ENCODE measurements around the gene C9orf50. TPM values are rescaled to one million over a fixed set of nuclear protein-coding genes. Genes with fewer than 3 reads are reported as not detected.

Gene C9orf50
- total RNA-seq, 1 donor from 2014 or later = 0.56 TPM

- DNase-seq = peak; percentile 55
- Mint-ChIP-seq H3K4me3 (ENCODE audit: unreplicated experiment) (peak overlapping the region; percentile 82), H3K36me3 (ENCODE audit: unreplicated experiment) (no peaks in the 10 kb centered on the region), H3K4me1 (ENCODE audit: low read depth, unreplicated experiment) (peaks cover 23% of the 10 kb centered on the region), H3K27ac (ENCODE audit: unreplicated experiment) (peak overlapping the region; percentile 96), H3K9me3 (ENCODE audit: unreplicated experiment) (peaks cover 10% of the 10 kb centered on the region), H3K27me3 (ENCODE audit: unreplicated experiment) (peaks cover 22% of the 10 kb centered on the region)
- TF ChIP-seq CTCF (IDR thresholded peaks at IDR 0.05; ENCODE audit: partially characterized antibody, unreplicated experiment) = no peak
Observed at GRCh38 chr9:129609486-129610212, 11.3 kb downstream of the C9orf50 start.

- no peak for TF ChIP-seq CTCF (IDR thresholded peaks at IDR 0.05; ENCODE audit: partially characterized antibody, unreplicated experiment)
- peak overlapping the region; percentile 55 for H3K4me3 Mint-ChIP-seq (ENCODE audit: unreplicated experiment)
- DNase-seq = no peak
- H3K27ac Mint-ChIP-seq (ENCODE audit: unreplicated experiment) = peak overlapping the region; percentile 86
- H3K4me1 Mint-ChIP-seq (ENCODE audit: low read depth, unreplicated experiment) = peaks cover 24% of the 10 kb centered on the region
- peaks cover 23% of the 10 kb centered on the region for H3K27me3 Mint-ChIP-seq (ENCODE audit: unreplicated experiment)
- H3K36me3 Mint-ChIP-seq (ENCODE audit: unreplicated experiment) = no peaks in the 10 kb centered on the region
- peaks cover 10% of the 10 kb centered on the region for H3K9me3 Mint-ChIP-seq (ENCODE audit: unreplicated experiment)
Observed at GRCh38 chr9:129608561-129609481, 12.1 kb downstream of the C9orf50 start.

GRCh38 chr9:129607027-129607387 lies 13.9 kb downstream of the C9orf50 start:
- Mint-ChIP-seq H3K27me3 (ENCODE audit: unreplicated experiment) (peaks cover 23% of the 10 kb centered on the region), H3K4me3 (ENCODE audit: unreplicated experiment) (no peak overlapping the region), H3K36me3 (ENCODE audit: unreplicated experiment) (no peaks in the 10 kb centered on the region), H3K27ac (ENCODE audit: unreplicated experiment) (peak overlapping the region; percentile 96), H3K4me1 (ENCODE audit: low read depth, unreplicated experiment) (peaks cover 23% of the 10 kb centered on the region), H3K9me3 (ENCODE audit: unreplicated experiment) (peaks cover 10% of the 10 kb centered on the region)
- DNase-seq = no peak
- no peak for TF ChIP-seq CTCF (IDR thresholded peaks at IDR 0.05; ENCODE audit: partially characterized antibody, unreplicated experiment)

GRCh38 chr9:129606161-129607026 lies 14.5 kb downstream of the C9orf50 start:
- no peak for TF ChIP-seq CTCF (IDR thresholded peaks at IDR 0.05; ENCODE audit: partially characterized antibody, unreplicated experiment)
- Mint-ChIP-seq H3K36me3 (ENCODE audit: unreplicated experiment) (no peaks in the 10 kb centered on the region), H3K27ac (ENCODE audit: unreplicated experiment) (peak overlapping the region; percentile 96)

More at GRCh38 chr9:129606161-129607026, 14.5 kb downstream of the C9orf50 start:
- no peak overlapping the region for H3K4me3 Mint-ChIP-seq (ENCODE audit: unreplicated experiment)
- peaks cover 23% of the 10 kb centered on the region for H3K27me3 Mint-ChIP-seq (ENCODE audit: unreplicated experiment)
- no peak for DNase-seq
- peaks cover 10% of the 10 kb centered on the region for H3K9me3 Mint-ChIP-seq (ENCODE audit: unreplicated experiment)
- peaks cover 23% of the 10 kb centered on the region for H3K4me1 Mint-ChIP-seq (ENCODE audit: low read depth, unreplicated experiment)
